ENCODE data around the gene BUB1B. TPM values are rescaled to one million over a fixed set of nuclear protein-coding genes. Genes with fewer than 3 reads are reported as not detected.

BUB1B gene
- total and polyA plus RNA-seq, 9 of the 15 experiments (the other 6 are each of a cell fraction or from before 2014, with no cell fraction given) = 28.7 to 113 (median 82.2) TPM

DNA sequence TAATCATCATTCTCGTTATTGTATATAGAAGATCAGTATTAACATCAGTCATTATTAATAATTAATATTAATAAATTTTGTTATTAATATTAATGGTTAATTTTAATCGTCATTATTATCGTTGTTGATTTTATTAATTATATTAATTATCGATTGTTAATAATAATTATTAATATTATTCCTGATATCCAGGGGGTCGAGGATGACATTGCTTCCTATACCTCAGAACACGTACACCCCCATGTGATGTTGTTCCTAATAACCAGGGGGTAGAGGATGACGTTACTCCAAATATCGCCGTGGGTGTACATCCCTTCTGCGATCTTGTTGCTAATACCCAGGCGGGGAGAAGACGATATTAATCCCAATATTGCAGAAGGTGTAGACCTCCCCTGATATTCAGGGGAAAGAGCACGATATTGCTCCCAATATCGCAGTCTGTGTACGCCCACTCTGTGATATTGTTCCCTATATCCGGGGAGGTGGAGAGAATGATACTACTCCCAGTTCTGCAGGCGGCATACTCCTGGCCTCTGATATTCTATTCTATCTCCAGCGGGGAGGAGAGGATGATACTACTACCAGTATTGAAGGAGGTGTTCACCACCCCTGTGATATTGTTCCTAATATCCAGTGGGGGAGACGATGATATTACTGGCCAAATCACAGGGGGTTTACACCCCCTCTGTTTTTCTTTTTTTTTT is 29.9 kb upstream of the BUB1B start:
- Histone ChIP-seq H3K9me1 (ENCODE audit: control insufficient read depth, insufficient read depth, low read length) (peaks cover 2% of the 10 kb centered on the region), H3K79me2 (ENCODE audit: control insufficient read depth, insufficient read depth, low read length) (no peaks in the 10 kb centered on the region), H3K9ac (ENCODE audit: insufficient read depth in 1 of 2, low read depth in 2 of 2, low read length in 2 of 2) (no peak overlapping the region), H3K27me3 (ENCODE audit: control insufficient read depth in 2 of 2, insufficient read depth in 2 of 2, low read length in 2 of 2) (peaks cover 0 to 25% of the 10 kb centered on the region in 2 experiments; a peak in 3 of 5 replicates), H3K36me3 (ENCODE audit: control insufficient read depth, insufficient read depth, low read length) (no peaks in the 10 kb centered on the region), H3K4me3 (no peak overlapping the region), H3K9me3 (replicated peaks; ENCODE audit: control insufficient read depth, insufficient read depth, low read depth, low read length) (no peaks in the 10 kb centered on the region), H3K4me1 (replicated peaks in 1 of 2; ENCODE audit: control insufficient read depth in 2 of 2, insufficient read depth in 2 of 2, low read length in 2 of 2) (peaks cover 0 to 2% of the 10 kb centered on the region in 2 experiments; a peak in 2 of 5 replicates), H2AFZ (ENCODE audit: low read depth, low read length) (no peak overlapping the region), H4K20me1 (replicated peaks; ENCODE audit: control insufficient read depth, insufficient read depth, low read length) (no peaks in the 10 kb centered on the region; the same call in 1 of the 2 replicates), H3K4me2 (ENCODE audit: insufficient read depth, low read length) (no peak overlapping the region), H3K27ac (ENCODE audit: extremely low read depth, low read depth, low read length) (no peak overlapping the region)
- no TSS peak for BruUV-seq (replicated peaks)
- no peak for DNase-seq (ENCODE audit: extremely low read depth in 1 of 4, low spot score in 3 of 4)
- in situ Hi-C loops (cut with MboI) (no loop called here), intact Hi-C loops (cut with micrococcal nuclease) (no loop called here)
- no peak for FAIRE-seq
- 35% methylated on average over 19 of the region's 19 CpGs for WGBS (ENCODE audit: insufficient coverage, low coverage, missing lambda C conversion rate)
- ATAC-seq = peak; percentile 63
- ChIA-PET CTCF (ENCODE audit: low intra/inter-chr PET ratio) (no interaction called here), POLR2A (no interaction called here)
- TF ChIP-seq, protein P1, sequence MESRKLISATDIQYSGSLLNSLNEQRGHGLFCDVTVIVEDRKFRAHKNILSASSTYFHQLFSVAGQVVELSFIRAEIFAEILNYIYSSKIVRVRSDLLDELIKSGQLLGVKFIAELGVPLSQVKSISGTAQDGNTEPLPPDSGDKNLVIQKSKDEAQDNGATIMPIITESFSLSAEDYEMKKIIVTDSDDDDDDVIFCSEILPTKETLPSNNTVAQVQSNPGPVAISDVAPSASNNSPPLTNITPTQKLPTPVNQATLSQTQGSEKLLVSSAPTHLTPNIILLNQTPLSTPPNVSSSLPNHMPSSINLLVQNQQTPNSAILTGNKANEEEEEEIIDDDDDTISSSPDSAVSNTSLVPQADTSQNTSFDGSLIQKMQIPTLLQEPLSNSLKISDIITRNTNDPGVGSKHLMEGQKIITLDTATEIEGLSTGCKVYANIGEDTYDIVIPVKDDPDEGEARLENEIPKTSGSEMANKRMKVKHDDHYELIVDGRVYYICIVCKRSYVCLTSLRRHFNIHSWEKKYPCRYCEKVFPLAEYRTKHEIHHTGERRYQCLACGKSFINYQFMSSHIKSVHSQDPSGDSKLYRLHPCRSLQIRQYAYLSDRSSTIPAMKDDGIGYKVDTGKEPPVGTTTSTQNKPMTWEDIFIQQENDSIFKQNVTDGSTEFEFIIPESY (CRISPR knock-in tag; IDR thresholded peaks at IDR 0.05) = peak; percentile 71
- no peak for TF ChIP-seq MYC (IDR thresholded peaks at IDR 0.05; ENCODE audit: low read depth, low read length)
- no peak for TF ChIP-seq MYC (CRISPR knock-in tag; IDR thresholded peaks at IDR 0.05; ENCODE audit: borderline replicate concordance, low read depth)
- TF ChIP-seq ZNF263 (CRISPR knock-in tag; IDR thresholded peaks at IDR 0.05; ENCODE audit: borderline replicate concordance) = peak; percentile 31; the same call in 1 of the 2 replicates
- TF ChIP-seq, protein P2, sequence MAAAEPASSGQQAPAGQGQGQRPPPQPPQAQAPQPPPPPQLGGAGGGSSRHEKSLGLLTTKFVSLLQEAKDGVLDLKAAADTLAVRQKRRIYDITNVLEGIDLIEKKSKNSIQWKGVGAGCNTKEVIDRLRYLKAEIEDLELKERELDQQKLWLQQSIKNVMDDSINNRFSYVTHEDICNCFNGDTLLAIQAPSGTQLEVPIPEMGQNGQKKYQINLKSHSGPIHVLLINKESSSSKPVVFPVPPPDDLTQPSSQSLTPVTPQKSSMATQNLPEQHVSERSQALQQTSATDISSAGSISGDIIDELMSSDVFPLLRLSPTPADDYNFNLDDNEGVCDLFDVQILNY (CRISPR knock-in tag; IDR thresholded peaks at IDR 0.05) = peak; percentile 38; the same call in 1 of the 2 replicates
- TF ChIP-seq, protein P3, sequence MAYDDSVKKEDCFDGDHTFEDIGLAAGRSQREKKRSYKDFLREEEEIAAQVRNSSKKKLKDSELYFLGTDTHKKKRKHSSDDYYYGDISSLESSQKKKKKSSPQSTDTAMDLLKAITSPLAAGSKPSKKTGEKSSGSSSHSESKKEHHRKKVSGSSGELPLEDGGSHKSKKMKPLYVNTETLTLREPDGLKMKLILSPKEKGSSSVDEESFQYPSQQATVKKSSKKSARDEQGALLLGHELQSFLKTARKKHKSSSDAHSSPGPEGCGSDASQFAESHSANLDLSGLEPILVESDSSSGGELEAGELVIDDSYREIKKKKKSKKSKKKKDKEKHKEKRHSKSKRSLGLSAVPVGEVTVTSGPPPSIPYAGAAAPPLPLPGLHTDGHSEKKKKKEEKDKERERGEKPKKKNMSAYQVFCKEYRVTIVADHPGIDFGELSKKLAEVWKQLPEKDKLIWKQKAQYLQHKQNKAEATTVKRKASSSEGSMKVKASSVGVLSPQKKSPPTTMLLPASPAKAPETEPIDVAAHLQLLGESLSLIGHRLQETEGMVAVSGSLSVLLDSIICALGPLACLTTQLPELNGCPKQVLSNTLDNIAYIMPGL (CRISPR knock-in tag; IDR thresholded peaks at IDR 0.05) = 0 out of 2 replicates have a peak, but pooled peaks have one; percentile 39
- TF ChIP-seq U2AF2 (optimal IDR thresholded peaks at IDR 0.05; ENCODE audit: low read depth, low read length) = no peak
- TF ChIP-seq EP400 (IDR thresholded peaks at IDR 0.05) = peak; percentile 6; the same call in 1 of the 2 replicates
- TF ChIP-seq SMAD3 (CRISPR knock-in tag; conservative IDR thresholded peaks at IDR 0.05) = no peak
- peak; percentile 44; the same call in 1 of the 2 replicates for TF ChIP-seq ZNF224 (CRISPR knock-in tag; IDR thresholded peaks at IDR 0.05)
- TF ChIP-seq, protein P4, sequence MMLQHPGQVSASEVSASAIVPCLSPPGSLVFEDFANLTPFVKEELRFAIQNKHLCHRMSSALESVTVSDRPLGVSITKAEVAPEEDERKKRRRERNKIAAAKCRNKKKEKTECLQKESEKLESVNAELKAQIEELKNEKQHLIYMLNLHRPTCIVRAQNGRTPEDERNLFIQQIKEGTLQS (IDR thresholded peaks at IDR 0.05) = no peak
- TF ChIP-seq, protein P4 (CRISPR knock-in tag; conservative IDR thresholded peaks at IDR 0.05) = no peak
- TF ChIP-seq DACH1 (IDR thresholded peaks at IDR 0.05; ENCODE audit: partially characterized antibody) = peak; percentile 92

Measured in K562 (cell line).